ENCODE results near the gene HSPB6. TPM values are rescaled to one million over a fixed set of nuclear protein-coding genes. Genes with fewer than 3 reads are reported as not detected.

The HSPB6 gene
- total RNA-seq, 2 donors from 2014 or later: not detected

DNA sequence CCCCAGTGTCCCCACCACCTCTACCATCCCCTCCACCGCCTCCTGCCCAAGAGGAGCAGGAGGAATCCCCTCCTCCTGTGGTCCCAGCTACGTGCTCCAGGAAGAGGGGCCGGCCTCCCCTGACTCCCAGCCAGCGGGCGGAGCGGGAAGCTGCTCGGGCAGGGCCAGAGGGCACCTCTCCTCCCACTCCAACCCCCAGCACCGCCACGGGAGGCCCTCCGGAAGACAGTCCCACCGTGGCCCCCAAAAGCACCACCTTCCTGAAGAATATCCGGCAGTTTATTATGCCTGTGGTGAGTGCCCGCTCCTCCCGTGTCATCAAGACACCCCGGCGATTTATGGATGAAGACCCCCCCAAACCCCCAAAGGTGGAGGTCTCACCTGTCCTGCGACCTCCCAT is 36.2 kb downstream of the HSPB6 start:
- Mint-ChIP-seq H3K27me3 (no peaks in the 10 kb centered on the region), H3K4me1 (ENCODE audit: low read depth in 2 of 2) (peaks cover 23 to 40% of the 10 kb centered on the region in 2 donors), H3K4me3 (no peak overlapping the region), H3K36me3 (peaks cover 22% of the 10 kb centered on the region), H3K9me3 (no peaks in the 10 kb centered on the region), H3K27ac (peak overlapping the region; percentile 54 to 80)
- DNase-seq (ENCODE audit: low spot score) (no peak), ATAC-seq (no peak)

DNA sequence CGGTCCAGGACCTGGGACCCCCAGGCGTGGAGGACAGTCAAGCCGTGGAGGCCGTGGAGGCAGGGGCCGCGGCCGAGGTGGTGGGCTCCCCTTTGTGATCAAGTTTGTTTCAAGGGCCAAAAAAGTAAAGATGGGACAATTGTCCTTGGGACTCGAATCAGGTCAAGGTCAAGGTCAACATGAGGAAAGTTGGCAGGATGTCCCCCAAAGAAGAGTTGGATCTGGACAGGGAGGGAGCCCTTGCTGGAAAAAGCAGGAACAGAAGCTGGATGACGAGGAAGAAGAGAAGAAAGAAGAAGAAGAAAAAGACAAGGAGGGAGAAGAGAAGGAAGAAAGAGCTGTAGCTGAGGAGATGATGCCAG is 36.7 kb downstream of the HSPB6 start:
- no peak for DNase-seq (ENCODE audit: low spot score)
- Mint-ChIP-seq H3K36me3 (peaks cover 22% of the 10 kb centered on the region), H3K27ac (peak overlapping the region; percentile 53 to 80), H3K4me1 (ENCODE audit: low read depth in 2 of 2) (peaks cover 24 to 40% of the 10 kb centered on the region in 2 donors), H3K9me3 (no peaks in the 10 kb centered on the region), H3K27me3 (no peaks in the 10 kb centered on the region), H3K4me3 (peak overlapping the region; percentile 69)
- ATAC-seq: no peak

DNA sequence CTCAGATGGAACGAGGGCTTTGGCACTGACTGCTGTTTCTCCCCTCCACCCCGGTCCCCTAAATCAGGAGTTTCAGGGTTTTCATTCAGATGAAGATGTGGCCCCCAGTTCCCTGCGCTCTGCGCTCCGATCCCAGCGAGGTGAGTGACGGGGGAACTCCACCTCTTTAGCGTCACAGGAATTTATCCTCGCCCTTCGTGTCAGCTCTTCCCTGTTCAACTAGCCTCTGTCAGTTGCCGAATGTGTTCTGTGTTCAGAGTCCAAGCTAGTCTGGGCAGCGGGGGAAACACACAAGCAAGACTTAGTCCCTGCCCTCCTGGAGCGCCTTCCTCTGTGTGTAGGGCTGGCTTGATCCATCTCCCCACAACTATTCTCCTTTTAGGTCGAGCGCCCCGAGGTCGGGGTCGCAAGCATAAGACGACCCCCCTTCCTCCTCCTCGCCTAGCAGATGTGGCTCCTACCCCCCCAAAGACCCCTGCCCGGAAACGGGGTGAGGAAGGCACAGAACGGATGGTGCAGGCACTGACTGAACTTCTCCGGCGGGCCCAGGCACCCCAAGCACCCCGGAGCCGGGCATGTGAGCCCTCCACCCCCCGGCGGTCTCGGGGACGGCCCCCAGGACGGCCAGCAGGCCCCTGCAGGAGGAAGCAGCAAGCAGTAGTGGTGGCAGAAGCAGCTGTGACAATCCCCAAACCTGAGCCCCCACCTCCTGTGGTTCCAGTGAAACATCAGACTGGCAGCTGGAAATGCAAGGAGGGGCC is 37.2 kb downstream of the HSPB6 start:
- Mint-ChIP-seq H3K4me1 (ENCODE audit: low read depth in 2 of 2) (peaks cover 29 to 45% of the 10 kb centered on the region in 2 donors), H3K27ac (peak overlapping the region; percentile 80 to 86), H3K27me3 (no peaks in the 10 kb centered on the region), H3K36me3 (peaks cover 27% of the 10 kb centered on the region), H3K4me3 (peak overlapping the region; percentile 87), H3K9me3 (no peaks in the 10 kb centered on the region)
- no peak for DNase-seq (ENCODE audit: low spot score)
- no peak for ATAC-seq

DNA sequence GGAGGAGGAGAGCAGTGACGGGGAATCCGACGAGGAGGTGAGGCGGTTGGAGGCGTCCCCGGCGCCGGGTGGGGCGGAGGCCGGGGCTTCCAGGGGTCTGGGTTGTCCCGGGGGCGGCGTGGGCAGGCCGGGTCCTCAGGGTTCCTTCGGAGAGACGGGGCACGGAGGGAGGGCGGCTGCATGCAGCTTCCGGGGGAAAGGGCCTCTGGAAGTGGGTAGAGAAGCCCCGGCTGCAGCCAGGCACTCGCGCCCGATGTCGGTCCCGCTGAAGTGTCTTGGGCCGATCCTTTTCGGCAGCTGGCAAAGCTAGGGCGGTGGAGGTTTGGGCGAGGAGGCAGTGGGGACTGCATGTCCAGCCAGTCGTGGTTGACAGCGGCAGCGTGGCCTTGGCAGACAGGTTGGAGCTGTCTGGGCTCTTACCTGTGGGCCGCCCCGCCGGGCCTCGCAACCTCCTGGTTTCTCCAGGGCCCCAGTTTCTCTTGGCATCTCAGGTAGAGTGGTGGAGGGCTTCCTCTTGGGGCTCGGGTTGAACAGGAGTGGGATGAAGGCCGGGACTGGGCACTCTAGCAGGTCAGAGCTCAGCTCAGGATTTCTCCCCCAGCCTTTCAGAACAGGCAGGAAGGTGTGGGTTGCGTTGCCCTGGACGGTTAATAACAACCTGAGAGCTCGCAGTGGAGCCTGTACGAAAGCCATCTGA is 38.3 kb downstream of the HSPB6 start:
- DNase-seq (ENCODE audit: low spot score): peak; percentile 72
- H3K36me3 Mint-ChIP-seq: peaks cover 34% of the 10 kb centered on the region
- peaks cover 40 to 51% of the 10 kb centered on the region in 2 donors for H3K4me1 Mint-ChIP-seq (ENCODE audit: low read depth in 2 of 2)
- no peaks in the 10 kb centered on the region for H3K27me3 Mint-ChIP-seq
- peak in 1 of 2 donors; percentile 11 for ATAC-seq
- peak overlapping the region; percentile 80 to 86 for H3K27ac Mint-ChIP-seq
- H3K4me3 Mint-ChIP-seq: peak overlapping the region; percentile 87
- no peaks in the 10 kb centered on the region for H3K9me3 Mint-ChIP-seq

- H3K36me3 Mint-ChIP-seq: peaks cover 31% of the 10 kb centered on the region
Observed at GRCh38 chr19:35717665-35718344, 39.0 kb downstream of the HSPB6 start, which contains the start of gene KMT2B. Gene KMT2B (plus strand): TSS chr19:35718003. CDS start chr19:35718019, 16 bp downstream.

GRCh38 chr19:35716801-35717664 is 39.8 kb downstream of the HSPB6 start:
- Mint-ChIP-seq H3K4me3 (peak overlapping the region; percentile 98), H3K36me3 (peaks cover 31% of the 10 kb centered on the region), H3K4me1 (ENCODE audit: low read depth in 2 of 2) (peaks cover 52 to 53% of the 10 kb centered on the region in 2 donors), H3K27me3 (no peaks in the 10 kb centered on the region), H3K27ac (peak overlapping the region; percentile 96 to 99), H3K9me3 (no peaks in the 10 kb centered on the region)
- ATAC-seq (peak; percentile 80 to 89), DNase-seq (ENCODE audit: low spot score) (peak; percentile 93)

More at GRCh38 chr19:35717665-35718344, 39.0 kb downstream of the HSPB6 start, which contains the start of gene KMT2B:
- Mint-ChIP-seq H3K9me3 (no peaks in the 10 kb centered on the region), H3K27me3 (no peaks in the 10 kb centered on the region), H3K4me3 (peak within 1 kb of the TSS; percentile 98), H3K4me1 (ENCODE audit: low read depth in 2 of 2) (peaks cover 44 to 53% of the 10 kb centered on the region in 2 donors), H3K27ac (peak within 1 kb of the TSS; percentile 96 to 99)
- peak in 1 of 2 donors; percentile 71 for ATAC-seq
- peak; percentile 97 for DNase-seq (ENCODE audit: low spot score)

GRCh38 chr19:35715981-35716800 is 40.6 kb downstream of the HSPB6 start:
- H3K4me1 Mint-ChIP-seq (ENCODE audit: low read depth in 2 of 2): peaks cover 53 to 54% of the 10 kb centered on the region in 2 donors
- H3K9me3 Mint-ChIP-seq: no peaks in the 10 kb centered on the region
- DNase-seq (ENCODE audit: low spot score) (no peak), ATAC-seq (no peak)
- peak overlapping the region; percentile 96 to 99 for H3K27ac Mint-ChIP-seq
- H3K4me3 Mint-ChIP-seq: peak overlapping the region; percentile 98
- peaks cover 31% of the 10 kb centered on the region for H3K36me3 Mint-ChIP-seq
- no peaks in the 10 kb centered on the region for H3K27me3 Mint-ChIP-seq

DNA sequence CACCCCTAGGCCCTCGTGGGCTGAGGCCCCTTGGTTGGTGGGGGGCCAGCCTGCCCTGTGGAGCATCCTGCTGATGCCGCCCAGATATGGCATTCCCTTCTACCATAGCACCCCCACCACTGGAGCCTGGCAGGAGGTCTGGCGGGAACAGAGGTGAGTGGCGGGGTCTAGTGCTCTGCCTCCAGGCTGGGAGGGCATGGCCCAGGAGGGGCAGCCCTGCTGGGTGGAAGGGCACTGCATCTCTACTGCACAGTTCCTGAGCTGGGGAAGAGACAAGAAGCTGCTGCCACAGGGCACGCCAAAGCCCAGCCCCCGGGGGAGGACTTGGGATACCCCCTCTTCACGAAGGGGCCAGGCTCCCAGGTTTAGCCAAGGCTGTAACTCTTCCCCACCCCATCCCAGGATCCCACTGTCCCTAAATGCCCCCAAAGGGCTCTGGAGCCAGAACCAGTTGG is 41.4 kb downstream of the HSPB6 start:
- Mint-ChIP-seq H3K27me3 (no peaks in the 10 kb centered on the region), H3K36me3 (peaks cover 30% of the 10 kb centered on the region), H3K9me3 (no peaks in the 10 kb centered on the region), H3K4me3 (peak overlapping the region; percentile 98), H3K4me1 (ENCODE audit: low read depth in 2 of 2) (peaks cover 59 to 60% of the 10 kb centered on the region in 2 donors), H3K27ac (peak overlapping the region; percentile 96 to 99)
- DNase-seq (ENCODE audit: low spot score): no peak
- no peak for ATAC-seq

DNA sequence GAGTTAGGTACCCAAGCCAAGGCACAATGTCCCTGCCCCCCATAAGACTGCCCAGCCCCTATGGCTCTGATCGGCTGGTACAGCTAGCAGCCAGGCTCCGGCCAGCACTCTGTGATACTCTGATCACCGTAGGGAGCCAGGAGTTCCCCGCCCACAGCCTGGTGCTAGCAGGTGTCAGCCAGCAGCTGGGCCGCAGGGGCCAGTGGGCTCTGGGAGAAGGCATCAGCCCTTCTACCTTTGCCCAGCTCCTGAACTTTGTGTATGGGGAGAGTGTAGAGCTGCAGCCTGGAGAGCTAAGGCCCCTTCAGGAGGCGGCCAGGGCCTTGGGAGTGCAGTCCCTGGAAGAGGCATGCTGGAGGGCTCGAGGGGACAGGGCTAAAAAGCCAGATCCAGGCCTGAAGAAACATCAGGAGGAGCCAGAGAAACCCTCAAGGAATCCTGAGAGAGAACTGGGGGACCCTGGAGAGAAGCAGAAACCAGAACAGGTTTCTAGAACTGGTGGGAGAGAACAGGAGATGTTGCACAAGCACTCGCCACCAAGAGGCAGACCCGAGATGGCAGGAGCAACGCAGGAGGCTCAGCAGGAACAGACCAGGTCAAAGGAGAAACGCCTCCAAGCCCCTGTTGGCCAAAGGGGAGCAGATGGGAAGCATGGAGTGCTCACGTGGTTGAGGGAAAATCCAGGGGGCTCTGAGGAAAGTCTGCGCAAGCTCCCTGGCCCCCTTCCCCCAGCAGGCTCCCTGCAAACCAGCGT is 42.1 kb downstream of the HSPB6 start:
- Mint-ChIP-seq H3K27ac (peak overlapping the region; percentile 96 to 99), H3K4me3 (peak overlapping the region; percentile 98), H3K9me3 (no peaks in the 10 kb centered on the region), H3K4me1 (ENCODE audit: low read depth in 2 of 2) (peaks cover 54 to 56% of the 10 kb centered on the region in 2 donors), H3K36me3 (peaks cover 26% of the 10 kb centered on the region), H3K27me3 (no peaks in the 10 kb centered on the region)
- ATAC-seq: no peak
- DNase-seq (ENCODE audit: low spot score): no peak

DNA sequence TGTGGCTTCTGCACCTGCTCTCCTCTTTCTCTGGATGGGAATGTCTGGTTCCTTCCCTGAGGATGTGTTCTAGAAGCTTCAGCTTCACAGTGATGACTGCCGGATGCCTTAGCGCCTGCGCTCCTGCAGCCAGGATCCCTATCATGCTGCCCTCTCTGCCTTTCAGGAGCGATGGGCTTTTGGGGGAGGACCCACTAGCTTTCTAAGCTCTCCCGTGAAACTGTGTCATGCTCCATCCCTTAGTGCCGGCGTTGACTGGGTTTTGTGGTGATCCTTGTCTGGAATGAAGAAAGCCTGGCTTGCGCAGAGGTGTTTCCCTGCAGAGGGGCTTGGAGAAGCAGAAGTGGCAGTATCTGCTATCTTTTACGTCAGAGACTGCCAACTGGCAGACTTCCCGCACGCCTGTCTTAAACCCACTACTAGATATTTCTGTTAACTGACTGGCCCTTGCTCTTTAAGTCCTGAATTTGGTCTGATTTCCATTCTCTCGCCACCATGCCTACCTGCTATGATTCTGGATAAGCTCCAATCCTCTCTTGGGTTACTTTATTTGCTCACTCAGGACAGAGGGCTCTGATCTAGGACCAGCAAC is 42.8 kb downstream of the HSPB6 start:
- Mint-ChIP-seq H3K4me3 (peak overlapping the region; percentile 98), H3K27ac (peak overlapping the region; percentile 96 to 99), H3K9me3 (no peaks in the 10 kb centered on the region), H3K36me3 (peaks cover 26% of the 10 kb centered on the region), H3K4me1 (ENCODE audit: low read depth in 2 of 2) (peaks cover 49% of the 10 kb centered on the region in 2 donors), H3K27me3 (no peaks in the 10 kb centered on the region)
- ATAC-seq (no peak), DNase-seq (ENCODE audit: low spot score) (no peak)

DNA sequence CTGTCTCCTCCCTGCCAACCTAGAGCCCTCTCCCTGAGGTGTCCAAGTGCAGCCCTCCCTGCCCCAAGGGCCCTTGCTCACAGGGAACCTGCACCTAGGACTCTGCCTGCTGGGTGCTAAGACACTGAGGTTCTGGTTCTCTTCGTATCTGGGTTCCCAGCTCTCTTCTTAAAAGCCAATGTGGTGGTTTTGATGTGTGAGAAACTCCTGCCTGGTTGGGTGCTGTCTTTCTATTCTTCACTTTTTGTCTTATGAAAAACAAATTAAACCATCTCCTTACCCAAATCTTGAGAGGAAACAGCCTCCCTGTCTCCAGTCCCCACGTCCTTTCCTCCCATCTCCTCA is 43.4 kb downstream of the HSPB6 start:
- no peak for ATAC-seq
- no peak for DNase-seq (ENCODE audit: low spot score)
- Mint-ChIP-seq H3K27me3 (no peaks in the 10 kb centered on the region), H3K4me3 (peak overlapping the region; percentile 98), H3K9me3 (no peaks in the 10 kb centered on the region), H3K4me1 (ENCODE audit: low read depth in 2 of 2) (peaks cover 49 to 50% of the 10 kb centered on the region in 2 donors), H3K27ac (peak overlapping the region; percentile 96 to 99), H3K36me3 (peaks cover 26% of the 10 kb centered on the region)

Data from natural killer cell treated with Interleukin-12 subunit alpha and Interleukin-12 subunit beta and Interleukin-15 and Interleukin-18, amount 100 ng/mL, for 72 hours (primary cell).